Measurements from ENCODE around the gene MS4A13.
"Not testable (repeated sequence)": the region's sequence is repeated elsewhere in the genome, so short reads cannot be mapped to it uniquely, and the experiment has no call there.

GRCh38 chr11:60509609-60510008 is 5.6 kb upstream of the MS4A13 start:
- TF ChIP-seq EZH2 (IDR thresholded peaks at IDR 0.05; ENCODE audit: insufficient read depth, poor library complexity, severe bottlenecking); EZH2phosphoT487 (IDR thresholded peaks at IDR 0.05; ENCODE audit: insufficient read depth, low read depth): not testable (repeated sequence)

Data from GM23248 (cell line).